T-helper 1 cell (primary cell): ENCODE data around the gene COPA.

Source experiments
- DNase-seq, 5 donors: peaks; one replicate each; pipeline ENCODE4 v3.0.0-alpha.2; 2012 to 2020

Gene COPA

DNA sequence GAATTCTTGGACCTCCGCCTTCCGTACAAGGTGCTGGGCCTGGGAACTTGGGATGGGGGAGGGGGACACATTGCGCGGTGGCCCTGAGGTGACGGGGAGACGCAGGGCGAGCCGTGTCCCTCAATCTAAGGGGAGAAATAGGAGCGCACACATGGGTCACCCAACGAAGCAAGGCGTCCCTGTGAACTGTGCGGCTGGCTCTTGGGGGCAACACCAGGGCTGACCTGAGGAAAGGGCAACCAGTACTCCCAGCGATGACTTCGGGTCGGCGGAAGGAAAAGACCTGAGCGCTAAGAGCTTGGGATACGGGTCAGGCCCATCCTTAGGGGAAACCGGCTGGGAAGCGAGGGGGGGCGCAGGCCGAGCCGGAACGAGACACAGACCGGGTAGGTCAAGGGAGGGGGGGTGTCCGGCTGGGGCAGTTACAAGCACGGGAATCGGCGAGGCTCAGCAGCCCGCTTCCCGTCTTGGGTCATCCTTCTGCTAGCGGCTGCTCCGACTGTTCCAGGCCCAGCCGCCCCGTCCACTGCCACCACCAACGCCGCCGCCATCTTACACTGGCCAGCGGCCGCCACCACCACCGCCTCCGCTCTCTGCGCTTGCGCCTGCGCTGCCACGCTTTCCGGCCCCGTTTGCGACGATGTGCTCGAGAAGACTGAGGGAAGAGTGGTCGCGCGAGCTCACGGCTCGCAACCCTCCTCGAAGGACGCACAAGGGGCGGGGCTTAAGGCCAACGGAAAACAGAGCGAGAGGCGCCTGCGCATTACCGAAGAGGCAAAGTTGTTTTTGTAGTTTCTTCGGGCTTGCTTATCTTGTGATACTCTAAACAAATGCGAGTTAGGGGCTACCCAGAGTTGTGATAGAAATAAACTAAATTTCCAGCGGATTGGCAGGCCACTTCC is 80.9 kb downstream of the COPA start, which contains the start of gene DCAF8:
DCAF8 (minus strand) TSS at position 657 of the 902 bp plus-strand sequence. CDS start 18,541 bp downstream, outside the sequence.
- peak; percentile 93 to 98 (median 96) for DNase-seq

DNA sequence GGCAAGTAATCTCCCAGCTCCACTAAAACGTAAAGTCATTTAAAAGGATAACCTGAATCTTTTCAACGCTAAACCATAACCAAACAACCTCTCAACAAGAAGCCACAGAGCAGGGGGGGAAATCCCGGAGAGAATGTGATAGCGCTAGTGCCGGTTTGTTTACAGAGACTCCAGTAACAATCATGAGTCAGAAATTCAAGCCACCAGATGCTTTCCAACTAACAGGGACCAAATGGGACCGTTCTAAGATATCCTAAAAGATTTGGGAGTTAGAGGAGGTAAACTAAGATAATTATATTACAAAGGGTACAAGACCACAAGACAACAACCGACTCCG is 81.5 kb downstream of the COPA start:
- DNase-seq: peak; percentile 36 to 75 (median 73)

DNA sequence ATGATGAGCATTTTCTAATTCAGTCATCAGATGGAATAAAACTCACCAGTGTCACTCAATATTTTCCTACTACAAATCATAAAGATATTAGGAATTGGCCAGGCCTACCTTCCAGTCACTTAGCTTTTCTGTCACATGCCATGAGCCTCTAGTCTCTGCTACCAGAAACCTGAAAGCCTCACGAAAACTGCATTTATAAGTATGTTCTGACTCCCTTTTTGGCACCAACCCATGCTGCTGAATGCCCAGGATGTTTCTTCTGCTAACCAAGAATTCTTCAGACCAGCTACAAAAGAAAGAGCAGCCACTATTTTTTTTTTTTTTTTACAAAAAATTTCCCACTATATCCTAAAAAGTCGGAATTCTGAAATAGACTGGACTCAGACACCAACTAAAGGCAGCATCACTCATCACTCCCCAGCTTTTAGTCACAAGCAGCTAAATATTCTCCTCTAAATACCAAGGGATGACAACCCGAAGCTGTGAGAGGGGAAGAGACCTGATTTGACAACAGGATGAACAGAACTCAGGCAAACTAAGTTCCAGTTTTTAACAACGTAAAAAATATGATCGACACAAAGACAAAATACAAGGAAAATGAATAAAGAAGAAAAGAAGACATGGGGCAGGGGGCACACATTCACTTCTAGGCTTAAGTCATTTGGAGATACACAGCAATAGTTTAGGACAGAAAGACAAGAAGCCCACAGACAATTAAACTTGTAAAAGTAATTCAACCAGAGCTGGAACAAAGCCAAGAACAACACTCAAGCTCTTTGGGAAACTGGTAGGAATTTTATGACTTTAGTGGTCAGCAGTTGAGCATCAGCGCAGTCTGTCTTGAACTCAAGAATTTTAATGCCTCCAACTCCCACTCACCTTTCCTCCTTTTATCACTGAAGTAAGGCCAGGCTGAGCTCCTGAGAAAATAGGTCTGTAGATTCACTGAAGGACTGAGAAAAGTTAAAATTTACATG is 82.4 kb downstream of the COPA start:
- no peak for DNase-seq

DNA sequence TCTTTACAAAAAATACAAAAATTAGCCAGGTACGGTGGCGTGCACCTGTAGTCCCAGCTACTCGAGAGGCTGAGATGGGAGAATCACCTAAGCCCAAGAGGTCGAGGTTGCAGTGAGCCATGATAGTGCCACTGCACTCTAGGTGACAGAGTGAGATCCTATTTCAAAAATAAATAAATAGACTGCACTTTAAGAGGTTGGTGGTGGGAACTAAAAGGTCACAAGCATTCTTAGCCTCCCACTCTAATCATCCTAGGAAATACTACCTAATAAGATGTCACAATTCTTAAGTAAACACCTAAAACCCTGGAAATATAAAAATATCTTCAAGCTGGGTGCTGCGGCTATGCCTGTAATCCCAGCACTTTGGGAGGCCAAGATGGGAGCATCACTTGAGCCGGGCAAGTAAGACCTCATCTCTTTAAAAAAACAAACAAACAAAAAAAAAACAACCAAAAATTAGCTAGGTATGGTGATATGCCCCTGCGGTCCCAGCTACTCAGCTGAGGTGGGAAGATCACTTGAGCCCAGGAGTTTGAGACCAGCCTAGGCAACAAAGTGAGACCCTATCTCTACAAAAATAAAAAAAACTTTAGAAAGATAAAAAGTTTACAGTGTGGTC is 84.8 kb downstream of the COPA start:
- no peak for DNase-seq

DNA sequence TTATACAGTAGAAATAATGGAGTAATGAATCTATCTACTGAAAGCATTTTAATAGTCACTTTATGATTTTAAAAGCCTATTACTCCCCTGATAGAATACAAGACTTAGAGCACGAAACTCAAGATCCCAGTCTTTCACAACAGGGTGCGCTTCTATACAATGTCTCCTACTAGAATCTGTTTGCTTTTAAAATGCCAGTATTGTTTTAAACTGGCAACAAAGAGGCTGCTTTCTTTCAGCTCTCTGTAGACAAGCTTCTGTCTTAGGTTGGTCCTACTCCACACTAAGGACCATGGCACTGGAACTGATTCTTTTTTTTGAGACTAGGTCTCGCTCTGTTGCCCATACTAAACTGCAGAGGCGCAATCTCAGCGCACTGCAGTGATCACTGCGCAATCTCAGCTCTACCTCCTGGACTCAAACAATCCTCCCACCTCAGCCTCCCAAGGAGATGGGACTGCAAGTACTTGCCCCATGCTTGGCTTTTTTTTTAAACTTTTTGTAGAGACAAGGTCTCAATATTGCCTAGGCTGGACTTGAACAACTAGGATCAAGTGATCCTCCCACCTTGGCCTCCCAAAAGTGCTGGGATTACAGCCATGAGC is 85.5 kb downstream of the COPA start:
- no peak for DNase-seq

DNA sequence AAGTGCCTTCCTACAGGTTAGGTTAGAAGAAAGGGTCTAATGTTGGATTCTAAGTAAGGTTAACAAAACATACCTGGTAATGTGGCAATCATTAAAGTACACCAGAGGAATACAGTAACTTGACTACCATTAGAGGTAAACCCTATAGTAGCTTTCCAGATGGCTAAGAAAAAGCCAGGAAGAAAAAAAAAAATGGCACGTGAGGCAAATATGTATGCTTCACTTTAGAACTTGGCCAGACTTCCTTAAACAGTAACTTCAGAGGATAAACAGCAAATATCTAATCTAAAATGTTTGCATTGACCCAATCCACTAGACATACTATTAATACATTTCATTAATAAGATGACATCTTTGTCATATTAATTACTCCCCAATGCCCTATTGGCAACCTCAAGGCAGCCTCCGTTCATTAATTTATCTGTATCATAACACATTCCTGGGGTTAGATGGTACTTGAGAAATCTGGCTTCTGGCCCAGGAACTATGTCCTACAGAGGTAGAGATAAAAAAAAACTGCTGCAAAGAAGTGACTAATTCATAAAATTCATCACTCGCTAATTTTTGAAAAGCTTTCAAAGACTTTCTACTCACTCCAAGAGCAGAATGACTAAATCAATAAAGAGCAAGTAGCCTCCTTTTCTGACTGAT is 86.5 kb downstream of the COPA start:
- no peak for DNase-seq

DNA sequence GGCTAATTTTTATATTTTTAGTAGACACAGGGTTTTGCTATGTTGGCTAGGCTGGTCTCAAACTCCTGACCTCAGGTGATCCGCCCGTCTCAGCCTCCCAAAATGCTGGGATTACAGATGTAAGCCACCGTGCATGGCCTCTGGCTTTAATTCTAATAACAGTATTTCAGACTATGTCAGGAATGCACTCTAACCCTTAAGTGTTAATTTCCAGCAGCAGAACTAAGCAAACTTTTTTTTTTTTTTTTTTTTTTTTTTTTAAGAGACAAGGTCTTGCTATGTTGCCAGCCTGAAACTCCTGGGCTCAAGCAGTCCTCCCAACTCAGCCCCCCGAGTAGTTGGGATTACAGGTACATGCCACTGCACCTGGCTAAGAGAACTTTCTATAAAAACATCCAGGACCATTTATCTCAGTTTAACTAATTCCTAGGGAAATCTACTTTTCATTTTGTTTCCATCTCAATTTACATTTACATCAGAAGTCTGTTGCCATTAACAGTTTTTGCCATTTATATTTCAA is 87.2 kb downstream of the COPA start:
- no peak for DNase-seq

DNA sequence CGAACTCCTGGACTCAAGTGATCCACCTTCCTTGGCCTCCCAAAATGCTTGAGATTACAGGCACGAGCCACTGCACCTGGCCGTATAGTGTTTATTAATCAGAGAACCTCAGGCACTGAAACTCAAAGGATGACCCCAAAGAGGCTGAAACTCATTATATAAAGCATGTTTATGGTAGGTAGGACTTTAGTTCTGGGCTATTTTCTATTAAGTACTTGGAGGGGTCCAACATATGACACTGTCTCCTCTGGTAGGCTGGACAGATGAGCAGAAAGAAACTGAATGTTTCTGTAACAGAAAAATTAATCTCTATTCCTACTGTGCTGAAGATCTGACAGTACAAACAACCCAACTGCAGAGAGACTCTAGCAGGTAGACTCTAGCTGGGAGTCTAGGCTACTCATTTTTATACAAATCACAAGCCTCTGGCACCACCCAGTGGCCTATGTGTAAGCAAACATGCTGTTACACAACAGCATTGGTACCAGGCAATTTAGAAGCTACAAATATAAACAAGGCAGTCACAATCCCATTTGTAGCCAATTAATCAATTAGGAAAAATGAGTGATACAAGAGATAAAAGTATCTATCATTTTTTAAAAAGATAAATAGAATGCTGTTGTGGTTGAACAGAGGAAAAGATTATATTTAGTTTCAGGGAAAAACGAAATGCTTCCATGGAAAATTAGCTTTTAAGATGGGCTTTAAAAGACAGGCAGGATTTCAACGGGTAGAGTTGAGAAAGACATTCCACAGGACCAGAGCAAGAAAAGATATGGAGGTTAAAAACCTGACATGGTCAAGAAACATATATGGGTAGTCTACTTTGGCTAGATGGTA is 91.1 kb downstream of the COPA start:
- DNase-seq: peak; percentile 12 to 63 (median 43)

DNA sequence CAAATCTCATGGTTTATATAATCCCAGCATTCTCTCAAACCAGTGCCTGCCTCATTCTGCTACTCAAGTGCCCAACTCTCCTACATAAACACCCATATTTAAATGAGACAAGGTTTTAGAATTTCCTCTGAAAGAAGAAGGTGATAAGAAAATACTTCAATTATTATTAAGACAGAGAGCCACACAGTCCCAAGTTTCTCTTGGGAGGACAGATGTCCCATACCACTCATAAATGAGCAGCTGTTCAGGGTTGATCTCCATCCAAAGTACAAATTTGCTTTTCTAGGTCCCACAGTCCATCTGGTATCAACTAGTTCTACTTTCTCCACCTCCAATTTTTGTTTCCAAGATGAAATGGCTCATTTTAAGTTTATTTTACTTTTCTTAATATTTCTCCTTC is 92.0 kb downstream of the COPA start:
- no peak for DNase-seq

DNA sequence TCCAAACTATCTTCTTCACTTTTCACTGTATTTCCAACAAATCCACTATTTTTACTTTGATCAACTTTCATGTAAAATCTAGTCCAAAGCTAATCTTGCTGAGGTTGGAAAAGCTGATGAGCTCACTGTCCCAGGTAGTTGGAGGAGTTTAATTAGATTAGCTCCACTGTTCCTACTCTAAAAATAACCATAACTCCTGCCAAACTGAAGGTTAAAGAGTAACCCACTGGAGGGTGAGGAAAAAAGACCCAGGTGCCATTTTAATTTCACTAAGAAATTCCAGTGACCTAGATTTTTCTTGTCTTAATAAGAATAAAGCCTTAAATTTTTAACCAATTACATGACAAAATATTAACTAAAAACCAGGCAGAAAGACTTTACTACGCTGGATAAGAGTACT is 96.0 kb downstream of the COPA start:
- no peak for DNase-seq

DNA sequence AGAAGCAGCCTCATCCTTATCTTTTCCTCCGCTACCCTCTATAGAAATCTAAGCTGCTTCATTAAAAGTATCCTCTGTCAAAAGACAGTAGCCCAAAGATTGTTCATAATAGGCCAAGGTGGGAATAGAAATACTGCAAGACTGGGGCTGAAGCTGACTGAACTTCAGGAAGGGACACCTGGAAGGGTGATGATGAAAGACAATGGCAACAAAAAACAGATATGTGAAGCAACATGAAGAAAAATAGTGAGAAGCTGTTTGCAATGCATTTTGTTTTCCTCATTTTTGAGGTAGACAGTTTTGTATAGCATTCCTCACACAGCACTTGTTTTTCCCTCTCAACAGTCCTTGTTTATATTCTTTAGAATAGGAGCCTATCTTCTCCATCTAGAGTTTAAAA is 97.6 kb downstream of the COPA start:
- DNase-seq: no peak

DNA sequence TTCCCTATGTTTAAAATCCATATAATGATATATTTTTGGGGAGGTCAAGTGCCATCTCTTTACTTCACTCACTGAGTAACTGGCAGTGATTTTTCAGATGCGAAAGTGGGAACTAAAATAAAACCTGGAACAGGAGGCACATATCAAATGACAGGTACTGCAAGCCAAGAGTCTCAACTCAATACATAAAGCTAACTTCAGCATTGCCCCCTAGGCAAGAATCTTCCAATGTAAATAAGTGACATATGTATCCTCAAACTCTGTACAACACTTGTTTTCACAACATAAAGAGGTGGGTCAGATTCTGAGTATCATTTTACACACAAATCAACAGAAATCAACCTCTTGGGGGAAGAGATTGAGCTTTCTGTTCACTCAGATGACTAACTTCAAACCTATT is 98.8 kb downstream of the COPA start:
- no peak for DNase-seq

DNA sequence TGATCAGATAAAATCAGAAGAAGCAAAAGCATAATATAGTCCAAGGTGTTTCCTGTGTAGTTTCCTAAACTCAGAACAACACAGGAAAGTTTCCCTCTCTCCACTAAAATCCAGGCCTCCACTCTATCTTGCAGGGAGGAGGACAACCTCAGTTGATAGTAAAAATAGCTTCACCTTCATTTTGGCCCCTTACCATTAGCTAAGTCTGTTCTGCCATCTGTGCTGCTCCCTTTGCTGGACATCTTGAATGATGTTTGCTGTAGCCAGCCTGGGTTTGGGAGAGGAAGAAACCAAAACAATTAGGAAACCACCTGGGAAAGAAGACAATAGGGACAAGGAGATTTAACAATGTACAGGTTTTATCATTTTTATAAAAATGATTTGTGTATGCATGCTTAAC is 99.3 kb downstream of the COPA start:
- no peak for DNase-seq

DNA sequence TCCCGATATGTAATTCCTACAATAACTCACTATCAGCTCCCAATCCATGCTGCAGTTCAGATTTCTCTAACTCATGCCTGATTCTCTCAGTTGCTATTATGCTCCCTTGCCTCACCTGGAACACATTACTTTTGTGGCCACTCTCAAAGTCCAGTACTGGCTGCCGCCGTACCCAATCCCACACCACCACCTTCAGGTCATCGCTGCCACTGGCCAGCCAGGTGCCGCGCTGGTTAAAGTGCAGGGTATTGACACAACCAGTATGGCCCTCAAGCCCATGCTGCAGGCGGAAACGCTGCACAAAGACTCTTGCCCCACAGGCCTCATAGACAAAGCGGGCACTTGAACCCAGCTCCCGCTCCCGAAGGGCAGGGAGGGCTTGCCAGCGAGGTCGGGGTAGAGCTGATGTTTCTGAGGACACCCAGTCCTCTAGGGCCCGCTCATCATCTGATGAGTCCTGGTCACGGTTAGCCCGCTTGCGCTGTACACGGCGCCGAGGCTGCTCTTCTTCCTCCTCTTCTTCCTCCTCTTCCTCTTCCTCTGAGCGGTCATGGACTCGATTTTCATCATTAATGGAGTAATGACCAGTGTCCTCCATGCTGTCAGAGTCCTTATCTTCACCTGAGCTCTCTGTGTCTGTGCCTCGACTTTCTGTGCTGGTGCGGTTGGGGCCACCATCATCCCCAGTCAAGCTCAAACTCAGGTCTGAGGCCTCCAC is 103.3 kb downstream of the COPA start:
- DNase-seq: no peak
